Thyroid gland (tissue), 4 donors: ENCODE measurements around the gene FHIT. TPM values are rescaled to one million over a fixed set of nuclear protein-coding genes. Genes with fewer than 3 reads are reported as not detected.

ENCODE experiments used
- DNase-seq, 2 donors: peaks; one replicate each; pipeline ENCODE4 v3.0.0-alpha.2; 2019
- H3K27ac ChIP-seq, 3 donors: fragments of 200-600 bp; sonication (generic); 1 replicate in 2 of 3; 2 replicates in 1 of 3; pipeline ENCODE4 v1.5.1; 2016 to 2019; ENCODE audit warnings: mild to moderate bottlenecking in 1 of 3, moderate library complexity in 1 of 3
- H3K27me3 ChIP-seq: fragments of 200-600 bp; sonication (generic); one replicate; pipeline ENCODE4 v1.5.1; 2019
- H3K36me3 ChIP-seq, 2 donors: fragments of 200-600 bp; sonication (generic); one replicate each; pipeline ENCODE4 v1.5.1; 2016 to 2019
- H3K4me1 ChIP-seq, 2 donors: fragments of 200-600 bp; sonication (generic); one replicate each; pipeline ENCODE4 v1.5.1; 2017 to 2019
- H3K4me3 ChIP-seq, 3 donors: fragments of 200-600 bp; sonication (generic); replicated peaks in 1 of 3; 1 replicate in 2 of 3; 2 replicates in 1 of 3; pipeline ENCODE4 v1.5.1; 2016; ENCODE audit warnings: mild to moderate bottlenecking in 1 of 3
- H3K9me3 ChIP-seq: fragments of 200-600 bp; sonication (generic); one replicate; pipeline ENCODE4 v1.5.1; 2017
- POLR2A ChIP-seq, 2 donors: fragments of 450-650 bp; IDR thresholded peaks; one replicate each; pipeline ENCODE4 v1.6.1; 2017; ENCODE audit warnings: antibody characterized with exemption in 2 of 2, mild to moderate bottlenecking in 2 of 2, moderate library complexity in 1 of 2
- WGBS, 2 donors: methylation state at CpG; one replicate each; pipeline ENCODE4 v1.1.5; 2017; 5-methylcytosine and 5-hydroxymethylcytosine counted together
- intact Hi-C: fragments of 100-400 bp; cut with DNase I; formaldehyde crosslinking; loops from one replicate; pipeline ENCODE4 v1.15.1; 2023
- total RNA-seq, 4 donors: library from RNA; depleted of rRNA; stranded (reverse); fragments of >200 nt; gene quantifications; one replicate each; pipeline ENCODE4 v1.2.3, GENCODE V29; 2016
- TF ChIP-seq, protein P1 (sequence below), 6 experiments: fragments of 200-600 bp in 3 of 6; fragments of 450-650 bp in 3 of 6; sonication (generic) in 3 of 6; IDR thresholded peaks; one replicate each; pipeline ENCODE4 v1.5.1; 2016 to 2019; ENCODE audit warnings: antibody characterized with exemption in 6 of 6, mild to moderate bottlenecking in 2 of 6, inconsistent platforms in 1 of 6, moderate library complexity in 1 of 6

The FHIT gene
- total RNA-seq, 4 donors from 2014 or later, result 12.2 to 18.9 (median 16.2) TPM

DNA sequence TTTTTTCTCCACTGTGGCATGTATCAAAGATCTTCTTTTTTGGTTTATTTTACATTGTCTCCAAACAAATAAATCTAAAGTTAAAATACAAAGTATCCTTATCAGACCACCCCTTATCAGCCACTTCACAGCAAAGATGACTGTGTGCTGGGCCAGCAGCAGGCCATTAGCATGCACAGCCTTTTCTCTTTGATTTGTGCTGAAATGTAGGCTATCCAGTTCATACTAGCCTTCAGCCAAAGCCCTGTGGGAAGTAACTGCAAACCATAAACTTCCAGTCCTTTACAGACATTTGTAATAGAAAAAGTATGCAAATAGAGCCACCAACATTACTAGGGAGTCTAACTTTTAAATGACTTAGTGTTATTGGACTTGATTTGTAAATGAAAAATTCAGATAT is 816.3 kb downstream of the FHIT start:
- no peaks in the 10 kb centered on the region for H3K27me3 ChIP-seq
- intact Hi-C loops, result no loop called here
- H3K4me3 ChIP-seq, result no peak overlapping the region
- no peaks in the 10 kb centered on the region for H3K36me3 ChIP-seq
- no peak overlapping the region for H3K27ac ChIP-seq
- DNase-seq, result no peak
- no peak for TF ChIP-seq POLR2A (IDR thresholded peaks at IDR 0.05)
- TF ChIP-seq, protein P1, sequence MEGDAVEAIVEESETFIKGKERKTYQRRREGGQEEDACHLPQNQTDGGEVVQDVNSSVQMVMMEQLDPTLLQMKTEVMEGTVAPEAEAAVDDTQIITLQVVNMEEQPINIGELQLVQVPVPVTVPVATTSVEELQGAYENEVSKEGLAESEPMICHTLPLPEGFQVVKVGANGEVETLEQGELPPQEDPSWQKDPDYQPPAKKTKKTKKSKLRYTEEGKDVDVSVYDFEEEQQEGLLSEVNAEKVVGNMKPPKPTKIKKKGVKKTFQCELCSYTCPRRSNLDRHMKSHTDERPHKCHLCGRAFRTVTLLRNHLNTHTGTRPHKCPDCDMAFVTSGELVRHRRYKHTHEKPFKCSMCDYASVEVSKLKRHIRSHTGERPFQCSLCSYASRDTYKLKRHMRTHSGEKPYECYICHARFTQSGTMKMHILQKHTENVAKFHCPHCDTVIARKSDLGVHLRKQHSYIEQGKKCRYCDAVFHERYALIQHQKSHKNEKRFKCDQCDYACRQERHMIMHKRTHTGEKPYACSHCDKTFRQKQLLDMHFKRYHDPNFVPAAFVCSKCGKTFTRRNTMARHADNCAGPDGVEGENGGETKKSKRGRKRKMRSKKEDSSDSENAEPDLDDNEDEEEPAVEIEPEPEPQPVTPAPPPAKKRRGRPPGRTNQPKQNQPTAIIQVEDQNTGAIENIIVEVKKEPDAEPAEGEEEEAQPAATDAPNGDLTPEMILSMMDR (IDR thresholded peaks at IDR 0.05), result no peak
- no peaks in the 10 kb centered on the region for H3K9me3 ChIP-seq
- H3K4me1 ChIP-seq, result peaks cover 6 to 7% of the 10 kb centered on the region in 2 donors

DNA sequence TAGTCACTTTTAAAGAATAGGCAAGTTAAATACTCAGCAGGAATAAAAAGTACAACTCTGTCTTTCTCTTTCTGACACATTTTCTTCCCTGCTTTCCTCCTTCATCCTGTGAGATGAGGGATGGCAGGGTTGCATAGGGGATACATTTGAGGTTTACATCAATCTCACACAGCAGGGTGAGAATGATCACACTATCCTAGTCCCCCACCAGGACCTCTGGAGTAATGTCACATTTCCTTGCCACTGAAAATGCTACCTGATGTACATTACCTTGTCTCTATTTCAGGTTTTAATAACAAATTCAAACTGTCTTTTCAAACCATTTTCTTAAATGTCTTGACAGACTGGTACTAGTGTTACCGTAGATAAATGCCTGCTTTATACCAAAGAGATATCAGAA is 816.9 kb downstream of the FHIT start:
- Histone ChIP-seq H3K27me3 (no peaks in the 10 kb centered on the region), H3K4me1 (peaks cover 6 to 7% of the 10 kb centered on the region in 2 donors), H3K4me3 (no peak overlapping the region), H3K9me3 (no peaks in the 10 kb centered on the region), H3K27ac (no peak overlapping the region), H3K36me3 (no peaks in the 10 kb centered on the region)
- WGBS, 2 donors, result 42 to 87% methylated on average over 1 of the region's 1 CpG
- TF ChIP-seq POLR2A (IDR thresholded peaks at IDR 0.05), result no peak
- TF ChIP-seq, protein P1 (IDR thresholded peaks at IDR 0.05), result no peak
- DNase-seq, result no peak
- intact Hi-C loops, result no loop called here

DNA sequence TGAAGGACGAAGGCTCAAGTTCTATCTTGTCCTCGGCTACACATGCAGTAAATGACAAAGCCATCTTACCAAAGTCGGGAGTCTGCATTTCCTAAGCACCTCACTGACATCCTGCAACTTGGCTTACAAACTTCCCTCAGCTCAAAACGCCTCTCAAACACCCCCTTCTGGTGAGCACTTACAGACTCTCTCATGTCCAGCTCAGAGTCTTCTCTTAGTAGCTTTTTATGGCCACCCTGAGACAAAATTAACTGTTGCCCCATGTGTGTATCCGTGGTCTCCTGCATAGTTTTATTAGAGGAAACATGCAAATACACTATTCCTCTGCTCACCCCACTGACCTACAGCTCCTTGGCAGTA is 819.7 kb downstream of the FHIT start:
- TF ChIP-seq POLR2A (IDR thresholded peaks at IDR 0.05), result no peak
- TF ChIP-seq, protein P1 (IDR thresholded peaks at IDR 0.05), result no peak
- WGBS, 2 donors, result 43 to 57% methylated on average over 5 of the region's 5 CpGs
- Histone ChIP-seq H3K27me3 (no peaks in the 10 kb centered on the region), H3K9me3 (no peaks in the 10 kb centered on the region), H3K27ac (no peak overlapping the region), H3K4me3 (no peak overlapping the region), H3K4me1 (peaks cover 6 to 7% of the 10 kb centered on the region in 2 donors), H3K36me3 (no peaks in the 10 kb centered on the region)
- no peak for DNase-seq
- intact Hi-C loops, result no loop called here

DNA sequence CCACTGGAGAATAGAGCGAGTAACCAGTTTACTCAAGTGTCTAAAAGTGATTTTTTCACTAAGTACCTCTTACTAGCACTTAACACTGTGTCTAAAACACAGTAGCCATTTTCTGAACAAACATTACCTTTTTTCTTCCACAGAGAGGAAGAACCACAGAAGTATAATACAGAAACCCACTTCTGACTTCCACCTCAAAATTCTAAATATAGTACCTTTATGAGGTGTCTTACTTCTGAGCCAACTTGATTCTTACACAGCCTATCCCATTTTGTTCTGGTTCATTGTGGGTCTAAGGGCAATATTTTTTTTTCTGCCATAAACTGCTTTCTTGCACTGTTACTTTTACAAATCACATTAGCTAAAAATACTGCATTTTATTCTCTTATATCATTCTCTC is 821.0 kb downstream of the FHIT start:
- TF ChIP-seq, protein P1 (IDR thresholded peaks at IDR 0.05), result no peak
- no peak for TF ChIP-seq POLR2A (IDR thresholded peaks at IDR 0.05)
- H3K27me3 ChIP-seq, result no peaks in the 10 kb centered on the region
- H3K4me1 ChIP-seq, result peaks cover 6 to 7% of the 10 kb centered on the region in 2 donors
- H3K36me3 ChIP-seq, result no peaks in the 10 kb centered on the region
- H3K27ac ChIP-seq, result no peak overlapping the region
- no peak overlapping the region for H3K4me3 ChIP-seq
- 40 to 41% methylated on average over 1 of the region's 1 CpG for WGBS, 2 donors
- intact Hi-C loops, result no loop called here
- no peaks in the 10 kb centered on the region for H3K9me3 ChIP-seq
- no peak for DNase-seq

DNA sequence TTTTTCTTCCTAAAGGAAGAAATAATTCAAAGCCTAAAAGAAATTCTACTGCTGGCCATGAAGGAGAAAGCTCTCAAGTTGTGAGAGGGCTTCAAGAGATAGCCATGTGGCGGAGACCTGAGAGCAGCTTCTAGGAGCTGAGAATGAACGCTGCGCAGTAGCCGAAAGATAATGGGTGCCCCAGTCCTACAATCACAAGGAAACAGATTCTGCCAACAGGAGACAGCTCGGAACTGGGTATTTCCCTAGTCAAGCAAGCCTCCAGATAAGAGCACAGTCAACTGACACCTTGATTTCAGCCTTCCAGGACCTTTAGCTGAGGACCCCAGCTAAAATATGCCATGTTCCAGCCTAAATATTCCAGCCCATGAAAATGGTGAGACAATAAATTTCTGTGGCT is 824.1 kb downstream of the FHIT start:
- Histone ChIP-seq H3K27me3 (no peaks in the 10 kb centered on the region), H3K27ac (no peak overlapping the region), H3K4me3 (no peak overlapping the region), H3K36me3 (no peaks in the 10 kb centered on the region), H3K4me1 (peaks cover 6 to 7% of the 10 kb centered on the region in 2 donors), H3K9me3 (no peaks in the 10 kb centered on the region)
- WGBS, 2 donors, result 91 to 99% methylated on average over 5 of the region's 5 CpGs
- DNase-seq, result no peak
- TF ChIP-seq, protein P1 (IDR thresholded peaks at IDR 0.05), result no peak
- TF ChIP-seq POLR2A (IDR thresholded peaks at IDR 0.05), result no peak
- intact Hi-C loops, result no loop called here
